T-helper 17 cell (primary cell): ENCODE data around the gene PANX2. TPM values are rescaled to one million over a fixed set of nuclear protein-coding genes. Genes with fewer than 3 reads are reported as not detected.
"Not testable (repeated sequence)": the region's sequence is repeated elsewhere in the genome, so short reads cannot be mapped to it uniquely, and the experiment has no call there.

Experiments
- ATAC-seq: fragments of 150-1000 bp; cut with Tn5 transposase; 2 replicates; pipeline ENCODE4 v1.10.0; 2021; ENCODE audit warnings: mild to moderate bottlenecking, moderate library complexity
- DNase-seq, 3 donors: peaks; one replicate each; pipeline versions ENCODE4 v3.0.0 to v3.0.0-alpha.2; 2020 to 2021
- H3K9me3 ChIP-seq: one replicate; pipeline ENCODE4 v1.7.0; 2013; ENCODE audit warnings: low read length, mild to moderate bottlenecking; ENCODE audit not compliant: control insufficient read depth, poor library complexity, severe bottlenecking
- H3K27ac Mint-ChIP-seq: one replicate; pipeline ENCODE4 v1.8.0; 2022; ENCODE audit warnings: mild to moderate bottlenecking, moderate library complexity, mixed read lengths
- H3K27me3 Mint-ChIP-seq: one replicate; pipeline ENCODE4 v1.8.0; 2022; ENCODE audit warnings: mixed read lengths
- H3K36me3 Mint-ChIP-seq: one replicate; pipeline ENCODE4 v1.8.0; 2022; ENCODE audit warnings: low read depth, mixed read lengths
- H3K4me1 Mint-ChIP-seq: one replicate; pipeline ENCODE4 v1.8.0; 2022; ENCODE audit warnings: mild to moderate bottlenecking, mixed read lengths
- H3K4me3 Mint-ChIP-seq: one replicate; pipeline ENCODE4 v1.8.0; 2022; ENCODE audit warnings: mild to moderate bottlenecking, moderate library complexity, mixed read lengths
- total RNA-seq, 4 donors: library from RNA in 2 of 4; stranded (reverse) in 2 of 4; gene quantifications; one replicate each; pipeline ENCODE4 v1.2.3 and lab custom pipeline; 2022 to 2026

Gene PANX2
- under 1 TPM in 1 of 2 donors, not detected in 1; 0.29 TPM for total RNA-seq
- total RNA-seq (lab: John Stamatoyannopoulos, UW): 0.08 to 1.7 reads per million in 2 donors

DNA sequence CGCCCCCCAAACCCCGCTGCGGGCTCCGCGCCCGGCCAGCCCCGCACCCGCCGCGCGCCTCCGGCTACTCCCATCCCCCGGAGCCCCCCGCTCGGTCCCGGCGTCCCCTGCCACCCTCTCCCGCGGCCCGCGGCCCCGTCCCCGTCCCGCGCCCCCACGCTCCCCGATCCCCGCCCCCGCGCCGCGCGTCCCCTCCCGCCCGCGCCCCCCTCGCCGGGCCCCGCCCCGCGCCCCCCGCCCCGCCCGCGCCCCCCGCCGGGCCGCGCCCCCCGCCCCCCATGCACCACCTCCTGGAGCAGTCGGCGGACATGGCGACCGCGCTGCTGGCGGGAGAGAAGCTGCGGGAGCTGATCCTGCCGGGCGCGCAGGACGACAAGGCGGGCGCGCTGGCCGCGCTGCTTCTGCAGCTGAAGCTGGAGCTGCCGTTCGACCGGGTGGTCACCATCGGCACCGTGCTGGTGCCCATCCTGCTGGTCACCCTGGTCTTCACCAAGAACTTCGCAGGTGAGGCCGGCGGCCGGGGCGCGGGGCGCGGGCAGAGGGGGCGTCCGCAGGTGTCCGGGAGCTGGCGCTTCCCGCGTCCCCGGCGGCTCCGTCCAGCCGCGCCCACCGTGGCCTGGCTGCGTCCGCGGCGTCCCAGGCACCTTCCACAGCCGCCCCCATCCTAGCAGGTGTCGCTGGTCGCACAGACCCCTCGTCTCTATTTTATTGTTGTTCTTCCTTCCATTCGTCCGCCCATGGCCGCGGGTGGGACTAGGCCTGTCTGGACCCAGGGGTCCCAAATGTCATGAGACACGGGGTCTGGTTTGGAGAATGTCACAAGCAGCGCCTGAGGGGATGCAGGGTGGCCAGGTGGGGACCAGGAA lies at the start of gene PANX2:
Gene PANX2 (plus strand): TSS at position 279 of the 866 bp plus-strand sequence. CDS start 0 bp downstream, at position 279.
- Mint-ChIP-seq H3K36me3 (peaks cover 8% of the 10 kb centered on the region), H3K4me1 (peaks cover 9% of the 10 kb centered on the region), H3K4me3 (peak within 1 kb of the TSS; percentile 87), H3K27me3 (peaks cover 34% of the 10 kb centered on the region), H3K27ac (no peak within 1 kb of the TSS)
- DNase-seq (no peak), ATAC-seq (no peak)
- H3K9me3 ChIP-seq: no peaks in the 10 kb centered on the region

DNA sequence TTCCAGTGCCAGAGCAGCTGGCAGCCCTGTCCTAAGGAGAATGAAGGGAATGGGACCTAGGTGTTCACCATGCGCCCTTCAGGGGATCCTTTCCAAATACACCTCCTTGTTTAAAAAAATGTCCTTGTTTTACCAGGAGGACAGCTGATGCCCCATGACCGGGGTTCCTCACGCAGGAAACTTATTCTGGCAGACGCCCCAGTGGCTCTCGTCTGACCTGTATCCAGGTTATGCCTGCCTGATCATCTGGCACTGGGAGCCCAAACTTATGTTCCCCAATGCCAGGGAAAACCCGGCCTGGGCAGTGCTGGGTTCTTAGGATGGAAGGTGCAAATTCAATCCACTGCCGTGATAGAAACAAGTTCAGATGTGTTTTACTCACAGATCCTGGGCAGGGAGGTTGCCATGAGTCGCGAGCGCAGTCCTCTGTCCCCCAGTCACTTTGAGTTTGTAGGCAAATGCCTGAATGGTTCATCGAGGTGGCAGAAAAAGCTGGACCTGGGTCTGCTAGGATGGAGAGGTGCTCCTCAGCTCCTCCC lies 49.3 kb upstream of the PANX2 start:
- peaks cover 3% of the 10 kb centered on the region for H3K9me3 ChIP-seq
- DNase-seq (no peak), ATAC-seq (no peak)
- H3K4me1 Mint-ChIP-seq: no peaks in the 10 kb centered on the region
- no peak overlapping the region for H3K4me3 Mint-ChIP-seq
- H3K27ac Mint-ChIP-seq: no peak overlapping the region
- H3K27me3 Mint-ChIP-seq: peaks cover 18% of the 10 kb centered on the region
- no peaks in the 10 kb centered on the region for H3K36me3 Mint-ChIP-seq

DNA sequence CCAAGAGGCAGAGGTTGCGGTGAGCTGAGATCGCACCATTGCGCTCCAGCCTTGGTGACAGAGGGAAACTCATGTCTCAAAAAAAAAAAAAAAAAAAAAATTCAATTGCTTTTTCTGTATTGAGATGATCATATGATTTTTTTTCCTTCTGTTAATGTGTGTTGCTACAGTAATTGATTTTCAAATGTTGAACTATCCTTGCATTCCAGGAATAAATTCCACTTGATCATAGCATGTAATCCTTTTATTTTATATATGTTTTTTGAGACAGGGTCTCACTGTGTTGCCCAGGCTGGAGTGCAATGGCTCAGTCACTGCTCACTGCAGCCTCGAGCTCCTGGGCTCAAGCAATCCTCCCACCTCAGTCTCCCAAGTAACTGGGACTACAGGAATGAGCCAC lies 47.4 kb upstream of the PANX2 start:
- DNase-seq: no peak
- Mint-ChIP-seq H3K4me1 (no peaks in the 10 kb centered on the region), H3K36me3 (no peaks in the 10 kb centered on the region), H3K4me3 (no peak overlapping the region), H3K27ac (no peak overlapping the region), H3K27me3 (peaks cover 24% of the 10 kb centered on the region)
- no peak for ATAC-seq
- peaks cover 3% of the 10 kb centered on the region for H3K9me3 ChIP-seq

DNA sequence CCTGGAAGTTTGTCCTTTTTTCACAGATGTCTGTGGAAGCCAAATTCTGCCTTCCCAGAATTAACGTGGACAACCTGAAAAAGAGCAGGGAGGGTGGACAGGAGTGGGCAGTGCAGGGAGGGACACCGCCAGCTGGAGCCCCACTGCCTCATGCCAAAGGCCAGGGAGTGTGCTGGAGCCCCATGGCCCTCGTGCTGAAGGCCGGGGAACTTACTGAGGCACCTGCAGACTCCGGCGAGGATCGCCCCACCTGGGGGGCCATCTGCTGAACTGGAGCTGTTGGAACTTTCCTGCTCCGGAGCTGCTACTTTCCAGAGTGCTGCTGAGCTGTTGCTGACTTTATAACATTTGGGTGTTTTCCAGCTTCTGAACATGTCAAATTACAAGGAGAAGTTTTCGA lies 45.5 kb upstream of the PANX2 start:
- H3K9me3 ChIP-seq: peaks cover 3% of the 10 kb centered on the region
- no peaks in the 10 kb centered on the region for H3K36me3 Mint-ChIP-seq
- peaks cover 30% of the 10 kb centered on the region for H3K27me3 Mint-ChIP-seq
- no peaks in the 10 kb centered on the region for H3K4me1 Mint-ChIP-seq
- no peak for ATAC-seq
- DNase-seq: no peak
- no peak overlapping the region for H3K27ac Mint-ChIP-seq
- H3K4me3 Mint-ChIP-seq: no peak overlapping the region

- Mint-ChIP-seq H3K4me3 (no peak overlapping the region), H3K27me3 (peaks cover 56% of the 10 kb centered on the region), H3K36me3 (peaks cover 2% of the 10 kb centered on the region), H3K27ac (no peak overlapping the region), H3K4me1 (peaks cover 3% of the 10 kb centered on the region)
- ATAC-seq (no peak), DNase-seq (no peak)
- no peaks in the 10 kb centered on the region for H3K9me3 ChIP-seq
These were observed 41.3 kb upstream of the PANX2 start for GRCh38 chr22:50129121-50129736.

DNA sequence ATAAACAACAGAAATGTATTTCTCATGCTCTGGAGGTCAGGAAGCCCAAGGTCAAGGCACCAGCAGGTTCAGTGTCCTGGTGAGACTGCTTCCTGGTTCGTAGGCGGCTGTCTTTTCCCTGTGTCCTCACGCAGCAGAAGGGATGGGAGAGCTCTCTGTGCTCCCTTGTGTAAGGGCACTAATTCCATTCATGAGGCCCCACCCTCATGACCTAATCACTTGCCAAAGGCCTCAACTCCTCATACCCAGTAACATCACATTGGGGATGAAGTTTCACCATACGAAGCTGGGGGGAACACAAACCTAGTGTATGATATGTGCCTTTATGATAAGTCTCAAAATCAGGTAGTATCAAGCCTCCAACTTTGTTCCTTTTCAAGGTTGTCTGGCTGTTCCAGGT lies 38.6 kb upstream of the PANX2 start:
- Mint-ChIP-seq H3K4me3 (no peak overlapping the region), H3K4me1 (peaks cover 3% of the 10 kb centered on the region), H3K36me3 (peaks cover 5% of the 10 kb centered on the region), H3K27ac (no peak overlapping the region), H3K27me3 (peaks cover 64% of the 10 kb centered on the region)
- DNase-seq (no peak), ATAC-seq (no peak)
- no peaks in the 10 kb centered on the region for H3K9me3 ChIP-seq

GRCh38 chr22:50134481-50134880 lies 36.0 kb upstream of the PANX2 start:
- H3K27ac Mint-ChIP-seq: no peak overlapping the region
- no peaks in the 10 kb centered on the region for H3K9me3 ChIP-seq
- peaks cover 5% of the 10 kb centered on the region for H3K36me3 Mint-ChIP-seq
- DNase-seq: no peak
- no peak for ATAC-seq
- peaks cover 64% of the 10 kb centered on the region for H3K27me3 Mint-ChIP-seq
- H3K4me1 Mint-ChIP-seq: peaks cover 3% of the 10 kb centered on the region
- no peak overlapping the region for H3K4me3 Mint-ChIP-seq

DNA sequence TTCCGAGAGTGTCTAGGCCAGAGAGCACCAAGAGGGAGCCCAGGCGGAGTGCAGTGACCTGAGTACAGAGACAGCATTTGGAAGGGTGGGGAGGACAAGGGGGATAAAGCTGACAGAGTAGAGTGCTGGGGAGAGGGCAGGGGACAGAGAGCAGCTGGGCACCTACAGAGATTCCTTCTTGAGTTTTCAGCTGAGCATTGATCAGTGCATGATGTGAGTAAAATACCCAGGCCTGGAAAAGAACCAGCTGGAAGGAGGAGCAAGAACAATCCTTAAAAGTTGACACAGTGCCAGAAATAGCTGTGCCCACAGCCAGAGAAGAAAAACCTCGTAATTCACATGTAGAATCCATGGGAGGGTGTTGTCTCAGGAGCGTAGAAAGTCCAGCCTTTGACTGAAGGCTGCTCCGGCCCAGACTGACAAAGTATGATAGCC lies 33.9 kb upstream of the PANX2 start:
- Mint-ChIP-seq H3K4me3 (no peak overlapping the region), H3K27me3 (peaks cover 58% of the 10 kb centered on the region), H3K27ac (no peak overlapping the region), H3K36me3 (peaks cover 2% of the 10 kb centered on the region), H3K4me1 (no peaks in the 10 kb centered on the region)
- DNase-seq (no peak), ATAC-seq (no peak)
- H3K9me3 ChIP-seq: no peaks in the 10 kb centered on the region

DNA sequence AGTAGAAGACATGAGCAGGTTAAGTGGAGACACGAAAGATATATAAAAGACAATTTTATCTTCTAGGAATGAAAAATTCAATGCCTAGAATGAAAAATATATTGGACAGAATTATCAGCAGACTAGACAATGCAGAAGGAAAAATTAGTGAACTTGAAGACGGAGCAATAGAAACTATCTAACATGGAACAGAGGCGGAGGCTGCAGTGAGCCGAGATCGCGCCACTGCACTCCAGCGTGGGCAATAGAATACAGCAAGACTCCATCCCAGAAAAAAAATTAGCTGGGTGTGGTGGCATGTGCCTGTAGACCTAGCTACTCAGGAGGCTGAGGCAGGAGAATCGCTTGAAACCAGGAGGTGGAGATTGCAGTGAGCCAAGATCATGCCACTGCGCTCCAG lies 33.3 kb upstream of the PANX2 start:
- not testable (repeated sequence) for H3K4me1 Mint-ChIP-seq, H3K27ac Mint-ChIP-seq, H3K4me3 Mint-ChIP-seq, DNase-seq, H3K36me3 Mint-ChIP-seq, H3K9me3 ChIP-seq, ATAC-seq
- peaks cover 60% of the 10 kb centered on the region for H3K27me3 Mint-ChIP-seq

GRCh38 chr22:50138041-50138440 lies 32.5 kb upstream of the PANX2 start:
- H3K9me3 ChIP-seq: no peaks in the 10 kb centered on the region
- DNase-seq (no peak), ATAC-seq (no peak)
- H3K4me1 Mint-ChIP-seq: no peaks in the 10 kb centered on the region
- H3K27me3 Mint-ChIP-seq: peaks cover 61% of the 10 kb centered on the region
- peaks cover 2% of the 10 kb centered on the region for H3K36me3 Mint-ChIP-seq
- H3K27ac Mint-ChIP-seq: no peak overlapping the region
- no peak overlapping the region for H3K4me3 Mint-ChIP-seq

DNA sequence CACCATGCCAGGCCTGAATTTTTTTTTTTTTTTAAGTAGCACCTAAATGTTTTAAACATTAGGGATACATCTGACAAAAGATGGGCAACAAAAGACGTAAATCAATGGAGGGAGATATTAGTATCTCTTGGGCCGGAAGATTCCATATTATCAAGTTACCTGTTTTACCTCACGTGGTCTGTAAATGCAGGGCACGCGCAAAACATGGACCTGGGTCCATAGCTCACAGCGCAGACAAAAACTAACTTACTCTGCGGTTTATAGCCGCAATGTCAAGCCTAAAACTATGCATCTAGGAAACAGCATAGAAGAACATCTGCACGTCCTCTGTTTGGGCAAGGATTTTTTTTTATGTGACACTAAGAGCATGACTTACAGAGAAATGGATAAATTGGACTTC lies 31.5 kb upstream of the PANX2 start:
- H3K4me3 Mint-ChIP-seq: no peak overlapping the region
- H3K36me3 Mint-ChIP-seq: peaks cover 2% of the 10 kb centered on the region
- no peaks in the 10 kb centered on the region for H3K9me3 ChIP-seq
- H3K4me1 Mint-ChIP-seq: no peaks in the 10 kb centered on the region
- H3K27ac Mint-ChIP-seq: no peak overlapping the region
- DNase-seq (no peak), ATAC-seq (no peak)
- H3K27me3 Mint-ChIP-seq: peaks cover 64% of the 10 kb centered on the region

DNA sequence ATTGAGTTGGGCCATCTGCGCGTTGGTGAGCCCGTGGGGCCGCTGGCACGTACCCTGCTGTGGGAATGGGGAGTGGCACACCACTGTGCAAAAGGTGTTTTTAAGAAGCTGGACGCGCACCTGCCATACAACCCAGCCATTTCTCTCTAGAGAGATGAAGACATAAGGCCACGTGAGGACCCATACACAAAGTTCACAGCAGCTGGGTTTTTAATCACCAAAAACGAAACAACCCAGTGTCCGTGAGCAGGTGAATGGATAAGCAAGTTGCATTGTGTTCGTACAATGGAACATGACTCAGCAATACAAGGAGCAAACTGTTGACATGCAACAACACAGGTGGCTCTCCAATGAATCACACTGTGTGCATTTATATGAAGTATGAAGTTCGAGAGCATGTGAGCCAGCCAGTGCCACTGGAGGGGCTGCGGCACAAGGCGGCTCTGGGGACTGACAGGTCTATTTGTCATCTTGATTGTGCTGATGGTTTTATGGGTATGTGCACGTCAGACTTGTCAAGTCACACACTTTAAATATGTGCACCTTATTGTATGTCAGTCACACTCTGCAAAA lies 30.6 kb upstream of the PANX2 start:
- Mint-ChIP-seq H3K27me3 (peaks cover 57% of the 10 kb centered on the region), H3K27ac (no peak overlapping the region), H3K4me3 (no peak overlapping the region), H3K4me1 (no peaks in the 10 kb centered on the region), H3K36me3 (peaks cover 2% of the 10 kb centered on the region)
- no peak for ATAC-seq
- H3K9me3 ChIP-seq: no peaks in the 10 kb centered on the region
- DNase-seq: no peak

GRCh38 chr22:50140615-50141014 lies 29.9 kb upstream of the PANX2 start:
- ATAC-seq (no peak), DNase-seq (no peak)
- Mint-ChIP-seq H3K27ac (no peak overlapping the region), H3K36me3 (peaks cover 2% of the 10 kb centered on the region), H3K4me3 (no peak overlapping the region), H3K4me1 (peaks cover 2% of the 10 kb centered on the region), H3K27me3 (peaks cover 64% of the 10 kb centered on the region)
- no peaks in the 10 kb centered on the region for H3K9me3 ChIP-seq
